ENCODE measurements around the gene GPX2.

The GPX2 gene

GRCh38 chr14:64935508-64935907 lies 7.0 kb downstream of the GPX2 start:
- Mint-ChIP-seq H3K4me3 (peak overlapping the region; percentile 49), H3K27me3 (no peaks in the 10 kb centered on the region), H3K36me3 (peaks cover 14% of the 10 kb centered on the region), H3K9me3 (no peaks in the 10 kb centered on the region), H3K27ac (peak overlapping the region; percentile 32), H3K4me1 (peaks cover 58% of the 10 kb centered on the region)

- Mint-ChIP-seq H3K4me1 (peaks cover 48% of the 10 kb centered on the region), H3K4me3 (no peak overlapping the region), H3K9me3 (no peaks in the 10 kb centered on the region), H3K36me3 (peaks cover 17% of the 10 kb centered on the region), H3K27ac (no peak overlapping the region), H3K27me3 (no peaks in the 10 kb centered on the region)
Measured at GRCh38 chr14:64934338-64934929, 8.1 kb downstream of the GPX2 start.

GRCh38 chr14:64932231-64932630 lies 10.3 kb downstream of the GPX2 start:
- H3K4me1 Mint-ChIP-seq, result peaks cover 35% of the 10 kb centered on the region
- H3K4me3 Mint-ChIP-seq, result no peak overlapping the region
- peak overlapping the region; percentile 38 for H3K27ac Mint-ChIP-seq
- no peaks in the 10 kb centered on the region for H3K27me3 Mint-ChIP-seq
- H3K9me3 Mint-ChIP-seq, result no peaks in the 10 kb centered on the region
- peaks cover 17% of the 10 kb centered on the region for H3K36me3 Mint-ChIP-seq

GRCh38 chr14:64931123-64931522 lies 11.4 kb downstream of the GPX2 start:
- H3K36me3 Mint-ChIP-seq, result peaks cover 20% of the 10 kb centered on the region
- H3K4me1 Mint-ChIP-seq, result peaks cover 33% of the 10 kb centered on the region
- peak overlapping the region; percentile 88 for H3K27ac Mint-ChIP-seq
- no peak overlapping the region for H3K4me3 Mint-ChIP-seq
- H3K9me3 Mint-ChIP-seq, result no peaks in the 10 kb centered on the region
- no peaks in the 10 kb centered on the region for H3K27me3 Mint-ChIP-seq

GRCh38 chr14:64930085-64930843 lies 12.3 kb downstream of the GPX2 start:
- H3K36me3 Mint-ChIP-seq, result peaks cover 20% of the 10 kb centered on the region
- peak overlapping the region; percentile 88 for H3K27ac Mint-ChIP-seq
- H3K27me3 Mint-ChIP-seq, result no peaks in the 10 kb centered on the region
- no peaks in the 10 kb centered on the region for H3K9me3 Mint-ChIP-seq
- peak overlapping the region; percentile 8 for H3K4me3 Mint-ChIP-seq
- H3K4me1 Mint-ChIP-seq, result peaks cover 29% of the 10 kb centered on the region

- Mint-ChIP-seq H3K36me3 (peaks cover 19% of the 10 kb centered on the region), H3K4me3 (no peak overlapping the region), H3K9me3 (no peaks in the 10 kb centered on the region), H3K27ac (no peak overlapping the region), H3K4me1 (peaks cover 24% of the 10 kb centered on the region), H3K27me3 (no peaks in the 10 kb centered on the region)
Measured at GRCh38 chr14:64929014-64929359, 13.6 kb downstream of the GPX2 start.

- H3K4me3 Mint-ChIP-seq, result no peak overlapping the region
- no peaks in the 10 kb centered on the region for H3K9me3 Mint-ChIP-seq
- H3K4me1 Mint-ChIP-seq, result peaks cover 30% of the 10 kb centered on the region
- no peak overlapping the region for H3K27ac Mint-ChIP-seq
- H3K27me3 Mint-ChIP-seq, result no peaks in the 10 kb centered on the region
- H3K36me3 Mint-ChIP-seq, result peaks cover 21% of the 10 kb centered on the region
Measured at GRCh38 chr14:64928239-64929013, 14.1 kb downstream of the GPX2 start.

- H3K36me3 Mint-ChIP-seq, result peaks cover 16% of the 10 kb centered on the region
- H3K4me1 Mint-ChIP-seq, result peaks cover 40% of the 10 kb centered on the region
- no peaks in the 10 kb centered on the region for H3K9me3 Mint-ChIP-seq
- no peak overlapping the region for H3K4me3 Mint-ChIP-seq
- H3K27ac Mint-ChIP-seq, result peak overlapping the region; percentile 80
- H3K27me3 Mint-ChIP-seq, result no peaks in the 10 kb centered on the region
Measured at GRCh38 chr14:64927031-64927430, 15.5 kb downstream of the GPX2 start.

- Mint-ChIP-seq H3K4me1 (peaks cover 45% of the 10 kb centered on the region), H3K27me3 (no peaks in the 10 kb centered on the region), H3K4me3 (no peak overlapping the region), H3K27ac (peak overlapping the region; percentile 80), H3K9me3 (no peaks in the 10 kb centered on the region), H3K36me3 (peaks cover 21% of the 10 kb centered on the region)
Measured at GRCh38 chr14:64926398-64926995, 16.0 kb downstream of the GPX2 start.

- Mint-ChIP-seq H3K4me1 (peaks cover 77% of the 10 kb centered on the region), H3K9me3 (no peaks in the 10 kb centered on the region), H3K36me3 (peaks cover 23% of the 10 kb centered on the region), H3K27me3 (no peaks in the 10 kb centered on the region), H3K27ac (no peak overlapping the region), H3K4me3 (no peak overlapping the region)
Measured at GRCh38 chr14:64923015-64923414, 19.5 kb downstream of the GPX2 start.

GRCh38 chr14:64920465-64920864 lies 22.1 kb downstream of the GPX2 start:
- H3K9me3 Mint-ChIP-seq, result no peaks in the 10 kb centered on the region
- H3K27me3 Mint-ChIP-seq, result no peaks in the 10 kb centered on the region
- peaks cover 26% of the 10 kb centered on the region for H3K36me3 Mint-ChIP-seq
- H3K4me1 Mint-ChIP-seq, result peaks cover 83% of the 10 kb centered on the region
- peak overlapping the region; percentile 11 for H3K27ac Mint-ChIP-seq
- no peak overlapping the region for H3K4me3 Mint-ChIP-seq

- H3K27ac Mint-ChIP-seq, result no peak overlapping the region
- H3K27me3 Mint-ChIP-seq, result no peaks in the 10 kb centered on the region
- H3K36me3 Mint-ChIP-seq, result peaks cover 28% of the 10 kb centered on the region
- peaks cover 86% of the 10 kb centered on the region for H3K4me1 Mint-ChIP-seq
- peak overlapping the region; percentile 39 for H3K4me3 Mint-ChIP-seq
- H3K9me3 Mint-ChIP-seq, result no peaks in the 10 kb centered on the region
Measured at GRCh38 chr14:64919618-64920017, 22.9 kb downstream of the GPX2 start.

- Mint-ChIP-seq H3K36me3 (peaks cover 26% of the 10 kb centered on the region), H3K9me3 (no peaks in the 10 kb centered on the region), H3K4me1 (peaks cover 83% of the 10 kb centered on the region), H3K27me3 (no peaks in the 10 kb centered on the region), H3K27ac (no peak overlapping the region), H3K4me3 (no peak overlapping the region)
Measured at GRCh38 chr14:64919215-64919614, 23.3 kb downstream of the GPX2 start.

- Mint-ChIP-seq H3K36me3 (peaks cover 23% of the 10 kb centered on the region), H3K4me1 (peaks cover 79% of the 10 kb centered on the region), H3K4me3 (no peak overlapping the region), H3K27ac (peak overlapping the region; percentile 92), H3K9me3 (no peaks in the 10 kb centered on the region), H3K27me3 (no peaks in the 10 kb centered on the region)
Measured at GRCh38 chr14:64918216-64918615, 24.3 kb downstream of the GPX2 start.

- H3K4me3 Mint-ChIP-seq, result peak overlapping the region; percentile 85
- no peaks in the 10 kb centered on the region for H3K27me3 Mint-ChIP-seq
- peaks cover 59% of the 10 kb centered on the region for H3K4me1 Mint-ChIP-seq
- peak overlapping the region; percentile 97 for H3K27ac Mint-ChIP-seq
- no peaks in the 10 kb centered on the region for H3K9me3 Mint-ChIP-seq
- peaks cover 13% of the 10 kb centered on the region for H3K36me3 Mint-ChIP-seq
Measured at GRCh38 chr14:64915797-64916196, 26.7 kb downstream of the GPX2 start.

GRCh38 chr14:64915029-64915424 lies 27.5 kb downstream of the GPX2 start:
- peaks cover 51% of the 10 kb centered on the region for H3K4me1 Mint-ChIP-seq
- no peaks in the 10 kb centered on the region for H3K9me3 Mint-ChIP-seq
- peak overlapping the region; percentile 85 for H3K4me3 Mint-ChIP-seq
- H3K27ac Mint-ChIP-seq, result peak overlapping the region; percentile 97
- H3K36me3 Mint-ChIP-seq, result peaks cover 13% of the 10 kb centered on the region
- H3K27me3 Mint-ChIP-seq, result no peaks in the 10 kb centered on the region

Measured in activated naive CD4-positive, alpha-beta T cell treated with anti-CD3 and anti-CD28 coated beads, Interleukin-2, amount 50 U/mL, for 24 hours (primary cell).